ENCODE measurements around the gene STXBP5. TPM values are rescaled to one million over a fixed set of nuclear protein-coding genes. Genes with fewer than 3 reads are reported as not detected.
A peak's percentile ranks its signal among the peaks of the same experiment; 100 is the strongest.

STXBP5 gene
- total and polyA plus RNA-seq, 9 donors, result 3.3 to 15.4 (median 10.4) TPM

DNA sequence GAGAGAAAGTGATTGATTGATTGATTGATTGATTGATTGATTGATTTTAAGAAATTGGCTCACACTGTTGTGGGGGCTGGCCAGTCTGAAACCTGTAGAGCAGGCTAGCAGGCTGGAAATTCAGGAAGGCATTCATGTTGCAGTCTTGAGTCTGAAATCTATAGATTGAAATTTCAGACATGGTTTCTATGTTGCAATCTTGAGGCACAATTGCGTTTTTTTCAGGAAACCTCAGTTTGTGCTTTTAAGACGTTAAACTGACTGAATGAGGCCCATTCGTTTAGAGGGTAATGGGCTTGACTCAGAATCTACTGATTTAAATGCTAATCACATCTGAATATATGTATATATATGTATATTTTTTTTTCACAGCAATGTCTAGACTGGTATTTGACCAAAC, 106.3 kb downstream of the STXBP5 start:
- Histone ChIP-seq H3K27me3 (no peaks in the 10 kb centered on the region), H3K36me3 (no peaks in the 10 kb centered on the region), H3K27ac (no peak overlapping the region), H3K9me3 (no peaks in the 10 kb centered on the region), H3K4me1 (ENCODE audit: insufficient read depth) (peaks cover 2% of the 10 kb centered on the region), H3K4me3 (no peak overlapping the region)
- DNase-seq, result no peak
- intact Hi-C loops (cut with DNase I), result no loop called here
- TF ChIP-seq, protein P1, sequence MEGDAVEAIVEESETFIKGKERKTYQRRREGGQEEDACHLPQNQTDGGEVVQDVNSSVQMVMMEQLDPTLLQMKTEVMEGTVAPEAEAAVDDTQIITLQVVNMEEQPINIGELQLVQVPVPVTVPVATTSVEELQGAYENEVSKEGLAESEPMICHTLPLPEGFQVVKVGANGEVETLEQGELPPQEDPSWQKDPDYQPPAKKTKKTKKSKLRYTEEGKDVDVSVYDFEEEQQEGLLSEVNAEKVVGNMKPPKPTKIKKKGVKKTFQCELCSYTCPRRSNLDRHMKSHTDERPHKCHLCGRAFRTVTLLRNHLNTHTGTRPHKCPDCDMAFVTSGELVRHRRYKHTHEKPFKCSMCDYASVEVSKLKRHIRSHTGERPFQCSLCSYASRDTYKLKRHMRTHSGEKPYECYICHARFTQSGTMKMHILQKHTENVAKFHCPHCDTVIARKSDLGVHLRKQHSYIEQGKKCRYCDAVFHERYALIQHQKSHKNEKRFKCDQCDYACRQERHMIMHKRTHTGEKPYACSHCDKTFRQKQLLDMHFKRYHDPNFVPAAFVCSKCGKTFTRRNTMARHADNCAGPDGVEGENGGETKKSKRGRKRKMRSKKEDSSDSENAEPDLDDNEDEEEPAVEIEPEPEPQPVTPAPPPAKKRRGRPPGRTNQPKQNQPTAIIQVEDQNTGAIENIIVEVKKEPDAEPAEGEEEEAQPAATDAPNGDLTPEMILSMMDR (IDR thresholded peaks at IDR 0.05), result no peak
- no peak for TF ChIP-seq POLR2A (IDR thresholded peaks at IDR 0.05)
- WGBS, 3 donors, result 90 to 95% (median 90%) methylated on average over 3 of the region's 3 CpGs

DNA sequence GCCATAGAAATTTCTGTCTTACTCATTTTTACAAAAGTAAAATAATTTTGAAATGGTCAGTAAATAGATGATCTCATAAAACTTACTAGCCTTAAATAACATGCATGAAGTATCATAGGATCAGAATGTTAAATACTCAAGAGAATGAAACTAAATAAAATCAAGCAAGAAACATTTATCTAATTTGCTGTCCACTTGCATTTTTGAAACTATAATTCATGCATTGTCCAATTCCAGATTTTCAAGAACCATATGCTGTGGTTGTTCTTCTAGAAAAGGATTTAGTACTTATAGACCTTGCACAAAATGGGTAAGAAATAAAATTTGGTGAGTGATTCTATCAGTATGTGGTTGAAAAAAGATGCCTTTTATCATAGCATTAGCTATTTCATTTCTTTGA, 107.0 kb downstream of the STXBP5 start:
- peak overlapping the region in 1 of 2 donors; percentile 44 for H3K27ac ChIP-seq
- no peak overlapping the region for H3K4me3 ChIP-seq
- intact Hi-C loops (cut with DNase I), result no loop called here
- TF ChIP-seq POLR2A (IDR thresholded peaks at IDR 0.05) (no peak), EP300 (IDR thresholded peaks at IDR 0.05) (no peak)
- TF ChIP-seq, protein P1 (IDR thresholded peaks at IDR 0.05), result no peak
- H3K9me3 ChIP-seq, result no peaks in the 10 kb centered on the region
- H3K36me3 ChIP-seq, result no peaks in the 10 kb centered on the region
- H3K27me3 ChIP-seq, result peaks cover 2% of the 10 kb centered on the region
- H3K4me1 ChIP-seq (ENCODE audit: insufficient read depth), result peaks cover 2% of the 10 kb centered on the region
- no peak for DNase-seq

DNA sequence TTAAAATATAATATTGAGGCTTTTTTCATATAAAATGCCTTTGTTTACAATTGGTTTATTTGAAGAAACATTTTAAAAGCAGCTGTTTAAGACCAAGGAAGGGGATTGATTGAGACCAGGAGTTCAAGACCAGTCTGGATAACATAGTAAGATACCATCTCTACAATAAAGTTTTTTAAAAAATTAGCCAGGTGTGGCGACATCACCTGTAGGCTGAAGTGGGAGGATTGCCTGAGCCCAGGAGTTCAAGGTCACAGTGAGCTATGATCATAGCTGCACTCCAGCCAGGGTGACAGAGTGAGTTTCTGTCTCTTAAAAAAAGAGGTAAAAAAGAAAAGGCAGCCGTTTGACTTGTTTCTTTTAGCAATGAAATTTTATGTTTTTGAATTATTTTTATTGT, 117.0 kb downstream of the STXBP5 start:
- intact Hi-C loops (cut with DNase I), result no loop called here
- no peak for DNase-seq
- TF ChIP-seq POLR2A (IDR thresholded peaks at IDR 0.05) (no peak), EP300 (IDR thresholded peaks at IDR 0.05) (no peak)
- TF ChIP-seq, protein P1 (IDR thresholded peaks at IDR 0.05), result no peak
- no peaks in the 10 kb centered on the region for H3K36me3 ChIP-seq
- H3K9me3 ChIP-seq, result no peaks in the 10 kb centered on the region
- no peaks in the 10 kb centered on the region for H3K27me3 ChIP-seq
- no peak overlapping the region for H3K27ac ChIP-seq
- no peaks in the 10 kb centered on the region for H3K4me1 ChIP-seq (ENCODE audit: insufficient read depth)
- H3K4me3 ChIP-seq, result no peak overlapping the region
- WGBS, 3 donors, result 60 to 64% (median 63%) methylated on average over 2 of the region's 2 CpGs

DNA sequence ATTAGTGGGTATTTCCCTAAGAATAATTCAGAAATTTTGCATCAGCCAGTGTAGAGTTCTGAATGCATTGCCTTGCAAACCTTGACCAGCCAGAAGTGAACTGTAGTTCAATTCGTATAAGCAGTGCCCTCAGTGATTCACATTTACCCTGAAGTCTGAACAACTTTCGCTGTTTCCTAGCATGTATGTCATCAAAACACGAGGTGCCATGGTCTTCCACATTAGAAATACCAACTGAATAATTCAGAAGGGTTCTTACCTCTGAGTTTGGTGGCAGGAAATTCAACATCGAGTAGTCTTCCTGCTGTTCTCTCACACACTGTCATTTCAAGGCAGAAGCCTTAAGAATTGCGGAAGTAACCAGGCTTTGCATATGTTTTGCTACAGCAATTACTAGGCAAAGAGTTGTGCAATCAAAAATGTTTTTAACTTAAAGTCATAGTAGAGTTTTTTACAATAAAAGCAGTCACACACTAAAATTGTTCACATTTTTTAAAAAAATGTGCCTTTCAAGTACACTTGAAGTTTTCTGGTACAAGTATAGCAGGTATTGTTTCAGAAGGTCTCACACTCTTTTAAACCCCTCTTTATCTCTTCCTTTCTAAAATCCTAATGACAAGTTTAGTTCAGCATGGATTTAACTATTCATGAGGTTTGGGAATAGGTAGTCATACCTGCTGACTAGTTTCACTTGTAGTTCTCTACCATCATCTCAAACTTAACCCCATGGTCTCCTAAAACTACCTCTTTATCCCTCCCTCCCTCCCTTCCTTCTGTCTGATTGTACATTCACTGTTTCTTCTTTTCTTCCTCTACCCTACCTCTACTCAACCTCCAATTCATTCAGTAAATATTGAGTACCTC, 118.3 kb downstream of the STXBP5 start:
- intact Hi-C loops (cut with DNase I), result no loop called here
- 80 to 84% (median 83%) methylated on average over 5 of the region's 5 CpGs for WGBS, 3 donors

More for the DNA sequence above, 118.3 kb downstream of the STXBP5 start:
- no peaks in the 10 kb centered on the region for H3K36me3 ChIP-seq
- TF ChIP-seq, protein P1 (IDR thresholded peaks at IDR 0.05), result no peak
- TF ChIP-seq POLR2A (IDR thresholded peaks at IDR 0.05), result no peak
- TF ChIP-seq EP300 (IDR thresholded peaks at IDR 0.05), result no peak
- H3K27me3 ChIP-seq, result no peaks in the 10 kb centered on the region
- H3K9me3 ChIP-seq, result no peaks in the 10 kb centered on the region
- no peaks in the 10 kb centered on the region for H3K4me1 ChIP-seq (ENCODE audit: insufficient read depth)
- no peak overlapping the region for H3K27ac ChIP-seq
- no peak for DNase-seq
- no peak overlapping the region for H3K4me3 ChIP-seq

All from ovary (tissue), 9 donors.